IMR-90 (cell line): ENCODE results near the gene SPAAR. TPM values are rescaled to one million over a fixed set of nuclear protein-coding genes. Genes with fewer than 3 reads are reported as not detected.

Experiments used
- ATAC-seq: fragments of 200-7000 bp; cut with Tn5 transposase; 2 replicates; pipeline ENCODE4 v1.9.1; 2020; ENCODE audit warnings: low read depth, mild to moderate bottlenecking, moderate library complexity
- BruUV-seq: library from RNA; stranded (reverse); fragments of 400-500 nt; replicated peaks from 2 replicates; lab custom pipeline; 2021; lab: Mats Ljungman, UMichigan
- CTCF ChIA-PET: fragments of 300-600 bp; formaldehyde crosslinking; extraction: SDS; loops from one replicate; lab custom pipeline; 2021; ENCODE audit warnings: antibody characterized with exemption; lab: Yijun Ruan, JAX
- POLR2A ChIA-PET: fragments of 300-600 bp; sonication (Branson Sonifier 250); formaldehyde crosslinking; loops from one replicate; lab custom pipeline; 2022; ENCODE audit warnings: antibody characterized with exemption; ENCODE audit not compliant: unreplicated experiment; lab: Charles Lee
- DNase-seq: peaks from one replicate; pipeline ENCODE4 v3.0.0; 2013
- H2AFZ ChIP-seq: replicated peaks from 2 replicates; pipeline ENCODE3; 2013; ENCODE audit warnings: low read length, mild to moderate bottlenecking; ENCODE audit not compliant: poor library complexity
- H2AK5ac ChIP-seq: 2 replicates; pipeline ENCODE4 v1.6.1; 2013; ENCODE audit warnings: low read depth, low read length, inconsistent platforms
- H2AK9ac ChIP-seq: replicated peaks from 2 replicates; pipeline ENCODE3; 2013; ENCODE audit warnings: mild to moderate bottlenecking, low read depth, low read length, moderate library complexity; ENCODE audit not compliant: poor library complexity
- H2BK120ac ChIP-seq: 2 replicates; pipeline ENCODE4 v1.6.1; 2013; ENCODE audit warnings: low read depth, low read length, inconsistent platforms
- H2BK15ac ChIP-seq: 3 replicates; pipeline ENCODE4 v1.6.1; 2013; ENCODE audit warnings: low read depth, low read length, inconsistent platforms
- H2BK20ac ChIP-seq: 2 replicates; pipeline ENCODE4 v1.6.1; 2013; ENCODE audit warnings: low read depth, mild to moderate bottlenecking, inconsistent platforms, low read length, moderate library complexity
- H2BK5ac ChIP-seq: 2 replicates; pipeline ENCODE4 v1.6.1; 2013; ENCODE audit warnings: mild to moderate bottlenecking, low read depth, low read length, inconsistent platforms; ENCODE audit not compliant: poor library complexity, severe bottlenecking
- H3K14ac ChIP-seq: replicated peaks from 2 replicates; pipeline ENCODE4 v1.6.1; 2013; ENCODE audit warnings: low read depth, low read length, inconsistent platforms
- H3K18ac ChIP-seq: 2 replicates; pipeline ENCODE4 v1.6.1; 2013; ENCODE audit warnings: low read depth, low read length, control low read depth
- H3K23ac ChIP-seq: 2 replicates; pipeline ENCODE4 v1.6.1; 2013; ENCODE audit warnings: low read depth, low read length, inconsistent platforms
- H3K27ac ChIP-seq: 2 replicates; pipeline ENCODE4 v1.5.1; 2013; ENCODE audit warnings: mild to moderate bottlenecking, control low read depth, low read length; ENCODE audit not compliant: insufficient read depth
- H3K27me3 ChIP-seq: 2 replicates; pipeline ENCODE4 v1.6.1; 2013; ENCODE audit warnings: low read length; ENCODE audit not compliant: control insufficient read depth, insufficient read depth
- H3K36me3 ChIP-seq: 2 replicates; pipeline ENCODE4 v1.6.1; 2013; ENCODE audit warnings: low read length, mixed read lengths; ENCODE audit not compliant: control insufficient read depth, insufficient read depth
- H3K4ac ChIP-seq: 2 replicates; pipeline ENCODE4 v1.6.1; 2013; ENCODE audit warnings: low read depth, low read length, inconsistent platforms
- H3K4me1 ChIP-seq: 2 replicates; pipeline ENCODE4 v1.6.1; 2013; ENCODE audit warnings: low read length, mixed read lengths; ENCODE audit not compliant: control insufficient read depth, insufficient read depth
- H3K4me2 ChIP-seq: 2 replicates; pipeline ENCODE4 v1.6.1; 2013; ENCODE audit warnings: low read depth, mild to moderate bottlenecking, control low read depth, low read length, moderate library complexity
- H3K4me3 ChIP-seq: 2 replicates; pipeline ENCODE4 v1.5.1; 2013; ENCODE audit warnings: low read depth, mild to moderate bottlenecking, control low read depth, low read length, moderate library complexity; ENCODE audit not compliant: insufficient read depth
- H3K56ac ChIP-seq: 2 replicates; pipeline ENCODE4 v1.6.1; 2013; ENCODE audit warnings: low read length, inconsistent platforms; ENCODE audit not compliant: insufficient read depth; ENCODE audit errors: extremely low read depth
- H3K79me1 ChIP-seq, 2 experiments: 2 replicates each; pipeline ENCODE4 v1.6.1; 2013; ENCODE audit warnings: low read length in 2 of 2, inconsistent platforms in 1 of 2, low read depth in 1 of 2
- H3K9ac ChIP-seq: 2 replicates; pipeline ENCODE4 v1.6.1; 2013; ENCODE audit warnings: low read depth, low read length, control low read depth
- H3K9me1 ChIP-seq: 2 replicates; pipeline ENCODE4 v1.6.1; 2013; ENCODE audit warnings: low read length, inconsistent platforms; ENCODE audit not compliant: insufficient read depth
- H3K9me3 ChIP-seq: 2 replicates; pipeline ENCODE4 v1.6.1; 2013; ENCODE audit warnings: low read length; ENCODE audit not compliant: control insufficient read depth, insufficient read depth
- H4K20me1 ChIP-seq: 2 replicates; pipeline ENCODE4 v1.6.1; 2013; ENCODE audit warnings: low read length, inconsistent platforms; ENCODE audit not compliant: insufficient read depth
- H4K5ac ChIP-seq: 2 replicates; pipeline ENCODE4 v1.6.1; 2013; ENCODE audit warnings: mild to moderate bottlenecking, low read depth, low read length, control low read depth
- H4K8ac ChIP-seq, 2 experiments: 2 replicates each; pipeline ENCODE4 v1.6.1; 2013; ENCODE audit warnings: low read depth in 2 of 2, low read length in 2 of 2, control low read depth in 1 of 2, inconsistent platforms in 1 of 2
- H4K91ac ChIP-seq: 2 replicates; pipeline ENCODE4 v1.6.1; 2013; ENCODE audit warnings: low read depth, low read length, inconsistent platforms; ENCODE audit not compliant: insufficient read depth
- BHLHE40 ChIP-seq: fragments of 150-350 bp; IDR thresholded peaks from 2 replicates; pipeline ENCODE4 v1.6.1; 2016; ENCODE audit warnings: mild to moderate bottlenecking, low read depth, low read length
- CEBPB ChIP-seq: IDR thresholded peaks from 2 replicates; pipeline ENCODE4 v1.6.1; 2012; ENCODE audit warnings: low read depth, low read length, improper control_type of control experiment
- CTCF ChIP-seq: conservative IDR thresholded peaks from 2 replicates; pipeline ENCODE4 v1.5.1; 2012; ENCODE audit warnings: mild to moderate bottlenecking, low read depth, low read length, improper control_type of control experiment
- ELK1 ChIP-seq: fragments of 150-350 bp; IDR thresholded peaks from 2 replicates; pipeline ENCODE4 v1.6.1; 2016; ENCODE audit warnings: low read depth, mild to moderate bottlenecking, low read length, moderate library complexity, borderline replicate concordance
- FOS ChIP-seq: fragments of 150-350 bp; IDR thresholded peaks from 2 replicates; pipeline ENCODE4 v1.6.1; 2016; ENCODE audit warnings: low read depth, low read length
- MAZ ChIP-seq: IDR thresholded peaks from 2 replicates; pipeline ENCODE4 v1.6.1; 2012; ENCODE audit warnings: low read depth, mild to moderate bottlenecking, low read length, improper control_type of control experiment, moderate library complexity, borderline replicate concordance
- MXI1 ChIP-seq: IDR thresholded peaks from 2 replicates; pipeline ENCODE4 v1.6.1; 2012; ENCODE audit warnings: low read depth, mild to moderate bottlenecking, low read length, moderate library complexity, borderline replicate concordance
- NFE2L2 ChIP-seq: fragments of 150-350 bp; IDR thresholded peaks from 2 replicates; pipeline ENCODE4 v1.6.1; 2016; ENCODE audit warnings: low read depth, mild to moderate bottlenecking, low read length
- RAD21 ChIP-seq: IDR thresholded peaks from 2 replicates; pipeline ENCODE4 v1.6.1; 2012; ENCODE audit warnings: low read length, improper control_type of control experiment
- RCOR1 ChIP-seq: IDR thresholded peaks from 2 replicates; pipeline ENCODE4 v1.6.1; 2012; ENCODE audit warnings: mild to moderate bottlenecking, low read length, improper control_type of control experiment; ENCODE audit not compliant: insufficient replicate concordance
- RFX5 ChIP-seq: IDR thresholded peaks from 2 replicates; pipeline ENCODE4 v1.8.0; 2012; ENCODE audit warnings: low read depth, mild to moderate bottlenecking, low read length, moderate library complexity
- SMC3 ChIP-seq: fragments of 150-350 bp; IDR thresholded peaks from 2 replicates; pipeline ENCODE4 v1.6.1; 2016; ENCODE audit warnings: low read depth, mild to moderate bottlenecking, antibody characterized with exemption, low read length, moderate library complexity
- USF2 ChIP-seq: fragments of 150-350 bp; IDR thresholded peaks from 2 replicates; pipeline ENCODE4 v1.6.1; 2017; ENCODE audit warnings: mild to moderate bottlenecking, antibody characterized with exemption, low read length, low read depth
- WGBS, 2 experiments: methylation state at CpG; one replicate each; pipeline versions ENCODE4 v1.1.5 to v1.1.7; 2013; ENCODE audit warnings: missing lambda C conversion rate in 2 of 2; ENCODE audit not compliant: insufficient read length in 1 of 2; ENCODE audit errors: extremely low coverage in 2 of 2; 5-methylcytosine and 5-hydroxymethylcytosine counted together
- dilution Hi-C: fragments of 300-500 bp; cut with HindIII; formaldehyde crosslinking; loops from one replicate; pipeline ENCODE4 v1.14.3; 2018; ENCODE audit warnings: low sequenced_read_pairs; ENCODE audit not compliant: unreplicated experiment
- in situ Hi-C: fragments of 300-500 bp; cut with MboI; formaldehyde crosslinking; loops from 3 replicates; pipeline ENCODE4 v1.14.3; 2019; ENCODE audit warnings: low sequenced_read_pairs, inconsistent platforms, mixed read lengths
- intact Hi-C: fragments of 100-400 bp; cut with micrococcal nuclease; formaldehyde crosslinking; loops from 2 replicates; pipeline ENCODE4 v1.10.0; 2022
- polyA plus RNA-seq, 3 experiments: library from polyadenylated mRNA; depleted of rRNA; stranded (reverse); fragments of >200 nt; gene quantifications; 2 replicates each; pipeline ENCODE4 v1.2.3, GENCODE V29; 2012; ENCODE audit warnings: low replicate concordance in 1 of 3
- total RNA-seq: library from RNA; depleted of rRNA; stranded (reverse); fragments of >200 nt; gene quantifications from 2 replicates; pipeline ENCODE4 v1.2.3, GENCODE V29; 2012

SPAAR gene
- total and polyA plus RNA-seq, 2 of the 4 experiments (the other 2 are of a cell fraction), result 0.18 to 0.32 TPM

GRCh38 chr9:35861161-35861897, 48.0 kb upstream of the SPAAR start:
- Histone ChIP-seq H4K5ac (no peak overlapping the region), H2BK120ac (no peak overlapping the region), H3K4ac (no peak overlapping the region), H4K8ac (no peak overlapping the region), H3K27me3 (peaks cover 39% of the 10 kb centered on the region), H2AK9ac (no peak overlapping the region), H3K4me3 (no peak overlapping the region), H3K14ac (no peak overlapping the region), H2BK15ac (no peak overlapping the region), H3K23ac (no peak overlapping the region), H2AK5ac (no peak overlapping the region), H3K79me1 (no peaks in the 10 kb centered on the region), H4K91ac (no peak overlapping the region), H3K4me1 (no peaks in the 10 kb centered on the region), H3K18ac (no peak overlapping the region), H2BK5ac (no peak overlapping the region), H2BK20ac (no peak overlapping the region), H3K56ac (no peak overlapping the region), H2AFZ (no peak overlapping the region), H3K9me3 (no peaks in the 10 kb centered on the region), H3K9me1 (no peaks in the 10 kb centered on the region), H3K9ac (no peak overlapping the region), H3K36me3 (no peaks in the 10 kb centered on the region), H3K27ac (no peak overlapping the region), H4K20me1 (no peaks in the 10 kb centered on the region), H3K4me2 (no peak overlapping the region)
- no peak for ATAC-seq
- dilution Hi-C loops (no loop called here), intact Hi-C loops (no loop called here), in situ Hi-C loops (no loop called here)
- TF ChIP-seq FOS, result no peak
- no peak for TF ChIP-seq RFX5
- TF ChIP-seq USF2, result no peak
- no peak for TF ChIP-seq SMC3
- no peak for TF ChIP-seq MAZ
- no peak for TF ChIP-seq NFE2L2
- no peak for TF ChIP-seq RCOR1
- no peak for TF ChIP-seq RAD21
- no peak for TF ChIP-seq CTCF
- no peak for TF ChIP-seq CEBPB
- no peak for TF ChIP-seq MXI1
- TF ChIP-seq ELK1, result no peak
- TF ChIP-seq BHLHE40, result no peak
- no peak for DNase-seq
- BruUV-seq, result no TSS peak
- WGBS, 2 experiments, result 100% methylated on average over 1 of the region's 12 CpGs; no CpG with 5 or more reads in 1 of the 2 experiments
- POLR2A ChIA-PET, result no interaction called here
- CTCF ChIA-PET, result no interaction called here
